GM12892 (cell line): Measurements from ENCODE around the gene IL21R.

Source experiments
- POLR2A ChIP-seq: IDR thresholded peaks from 2 replicates; pipeline ENCODE4 v1.6.1; 2011; ENCODE audit warnings: low read depth, low read length, control low read depth
- POLR2AphosphoS5 ChIP-seq: IDR thresholded peaks from 2 replicates; pipeline ENCODE4 v1.6.1; 2011; ENCODE audit warnings: low read depth, low read length, control low read depth

GRCh38 chr16:27498916-27499658 lies 97.1 kb downstream of the IL21R start:
- TF ChIP-seq POLR2A (no peak), POLR2AphosphoS5 (no peak)
